Panc1 (cell line): ENCODE results near the gene CREB3L2.

ENCODE experiments used
- POLR2AphosphoS5 ChIP-seq: IDR thresholded peaks from 2 replicates; pipeline ENCODE4 v1.6.1; 2012; ENCODE audit warnings: mild to moderate bottlenecking, low read depth, low read length, moderate library complexity
- REST ChIP-seq, 2 experiments: IDR thresholded peaks; 2 replicates each; pipeline ENCODE4 v1.6.1; 2011 to 2012; ENCODE audit warnings: low read depth in 2 of 2, control low read depth in 1 of 2, low read length in 1 of 2, mild to moderate bottlenecking in 1 of 2, moderate library complexity in 1 of 2; ENCODE audit not compliant: insufficient read depth in 1 of 2
- TCF7L2 ChIP-seq: IDR thresholded peaks from 2 replicates; pipeline ENCODE4 v1.6.1; 2011; ENCODE audit warnings: mild to moderate bottlenecking, low read depth, low read length, inconsistent platforms
- TF ChIP-seq, protein P1 (sequence below): fragments of 450-650 bp; IDR thresholded peaks from 2 replicates; pipeline ENCODE4 v1.5.1; 2017; ENCODE audit warnings: mild to moderate bottlenecking

- TF ChIP-seq POLR2AphosphoS5 (no peak), TCF7L2 (no peak), REST (IDR thresholded peaks at IDR 0.05; ENCODE audit: insufficient read depth in 1 of 2, low read depth in 2 of 2, low read length in 1 of 2) (no peak)
- TF ChIP-seq, protein P1, sequence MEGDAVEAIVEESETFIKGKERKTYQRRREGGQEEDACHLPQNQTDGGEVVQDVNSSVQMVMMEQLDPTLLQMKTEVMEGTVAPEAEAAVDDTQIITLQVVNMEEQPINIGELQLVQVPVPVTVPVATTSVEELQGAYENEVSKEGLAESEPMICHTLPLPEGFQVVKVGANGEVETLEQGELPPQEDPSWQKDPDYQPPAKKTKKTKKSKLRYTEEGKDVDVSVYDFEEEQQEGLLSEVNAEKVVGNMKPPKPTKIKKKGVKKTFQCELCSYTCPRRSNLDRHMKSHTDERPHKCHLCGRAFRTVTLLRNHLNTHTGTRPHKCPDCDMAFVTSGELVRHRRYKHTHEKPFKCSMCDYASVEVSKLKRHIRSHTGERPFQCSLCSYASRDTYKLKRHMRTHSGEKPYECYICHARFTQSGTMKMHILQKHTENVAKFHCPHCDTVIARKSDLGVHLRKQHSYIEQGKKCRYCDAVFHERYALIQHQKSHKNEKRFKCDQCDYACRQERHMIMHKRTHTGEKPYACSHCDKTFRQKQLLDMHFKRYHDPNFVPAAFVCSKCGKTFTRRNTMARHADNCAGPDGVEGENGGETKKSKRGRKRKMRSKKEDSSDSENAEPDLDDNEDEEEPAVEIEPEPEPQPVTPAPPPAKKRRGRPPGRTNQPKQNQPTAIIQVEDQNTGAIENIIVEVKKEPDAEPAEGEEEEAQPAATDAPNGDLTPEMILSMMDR = no peak
These were observed 124.7 kb downstream of the CREB3L2 start for GRCh38 chr7:137877027-137877675.
